ENCODE data around the gene ADCK1. TPM values are rescaled to one million over a fixed set of nuclear protein-coding genes. Genes with fewer than 3 reads are reported as not detected.

Gene ADCK1
- total RNA-seq, 2 experiments from 2014 or later, result 7.5 to 9.6 TPM

DNA sequence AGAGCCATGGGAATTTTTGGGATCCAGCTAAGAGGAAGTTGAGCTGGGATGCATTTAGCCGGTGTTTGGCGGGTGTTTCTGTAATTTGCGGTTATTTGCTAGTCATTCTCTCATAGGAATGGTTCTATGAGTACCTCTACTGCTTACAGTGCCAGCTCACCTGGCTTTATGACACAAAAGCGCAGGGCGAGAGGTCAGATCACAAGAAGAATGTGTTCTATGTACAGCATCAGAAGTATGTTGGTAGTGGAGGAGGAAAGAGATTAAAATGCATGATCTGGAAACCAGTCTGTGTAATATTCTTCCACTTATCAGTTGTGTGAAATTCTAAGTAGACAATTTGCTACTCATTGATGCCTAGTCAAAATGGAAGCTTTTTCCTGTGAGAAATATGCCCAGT, 173.3 kb downstream of the ADCK1 start:
- Histone ChIP-seq H3K36me3 (ENCODE audit: insufficient read depth, low read length) (no peaks in the 10 kb centered on the region), H3K27ac (ENCODE audit: low read depth, low read length, poor library complexity, severe bottlenecking) (no peak overlapping the region), H3K4me1 (ENCODE audit: insufficient read depth, low read length, poor library complexity, severe bottlenecking) (no peaks in the 10 kb centered on the region), H2AFZ (ENCODE audit: low read length) (no peak overlapping the region), H3K4me3 (ENCODE audit: low read depth, low read length, poor library complexity, severe bottlenecking) (no peak overlapping the region), H3K9me2 (ENCODE audit: insufficient read depth, low read length) (no peaks in the 10 kb centered on the region), H3K9me3 (ENCODE audit: low read length) (no peaks in the 10 kb centered on the region), H3K79me2 (ENCODE audit: insufficient read depth, low read depth, low read length) (no peaks in the 10 kb centered on the region), H3K4me2 (ENCODE audit: low read length) (no peak overlapping the region), H4K20me1 (ENCODE audit: insufficient read depth, low read length) (no peaks in the 10 kb centered on the region)
- no TSS peak for BruUV-seq (replicated peaks)
- intact Hi-C loops (cut with micrococcal nuclease; ENCODE audit: unreplicated experiment), result no loop called here
- DNase-seq (ENCODE audit: low spot score), result no peak
- TF ChIP-seq EZH2phosphoT487 (IDR thresholded peaks at IDR 0.05; ENCODE audit: borderline replicate concordance, low read depth, low read length), result no peak
- TF ChIP-seq, protein P1, sequence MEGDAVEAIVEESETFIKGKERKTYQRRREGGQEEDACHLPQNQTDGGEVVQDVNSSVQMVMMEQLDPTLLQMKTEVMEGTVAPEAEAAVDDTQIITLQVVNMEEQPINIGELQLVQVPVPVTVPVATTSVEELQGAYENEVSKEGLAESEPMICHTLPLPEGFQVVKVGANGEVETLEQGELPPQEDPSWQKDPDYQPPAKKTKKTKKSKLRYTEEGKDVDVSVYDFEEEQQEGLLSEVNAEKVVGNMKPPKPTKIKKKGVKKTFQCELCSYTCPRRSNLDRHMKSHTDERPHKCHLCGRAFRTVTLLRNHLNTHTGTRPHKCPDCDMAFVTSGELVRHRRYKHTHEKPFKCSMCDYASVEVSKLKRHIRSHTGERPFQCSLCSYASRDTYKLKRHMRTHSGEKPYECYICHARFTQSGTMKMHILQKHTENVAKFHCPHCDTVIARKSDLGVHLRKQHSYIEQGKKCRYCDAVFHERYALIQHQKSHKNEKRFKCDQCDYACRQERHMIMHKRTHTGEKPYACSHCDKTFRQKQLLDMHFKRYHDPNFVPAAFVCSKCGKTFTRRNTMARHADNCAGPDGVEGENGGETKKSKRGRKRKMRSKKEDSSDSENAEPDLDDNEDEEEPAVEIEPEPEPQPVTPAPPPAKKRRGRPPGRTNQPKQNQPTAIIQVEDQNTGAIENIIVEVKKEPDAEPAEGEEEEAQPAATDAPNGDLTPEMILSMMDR (conservative IDR thresholded peaks at IDR 0.05; ENCODE audit: low read length), result no peak
- ChIA-PET POLR2A (interaction anchor here (1.1 kb wide), 1 partner anchor 23 kb away, joined by 3 read pairs; no protein-coding TSS in a partner anchor), CTCF (ENCODE audit: unreplicated experiment) (no interaction called here)

DNA sequence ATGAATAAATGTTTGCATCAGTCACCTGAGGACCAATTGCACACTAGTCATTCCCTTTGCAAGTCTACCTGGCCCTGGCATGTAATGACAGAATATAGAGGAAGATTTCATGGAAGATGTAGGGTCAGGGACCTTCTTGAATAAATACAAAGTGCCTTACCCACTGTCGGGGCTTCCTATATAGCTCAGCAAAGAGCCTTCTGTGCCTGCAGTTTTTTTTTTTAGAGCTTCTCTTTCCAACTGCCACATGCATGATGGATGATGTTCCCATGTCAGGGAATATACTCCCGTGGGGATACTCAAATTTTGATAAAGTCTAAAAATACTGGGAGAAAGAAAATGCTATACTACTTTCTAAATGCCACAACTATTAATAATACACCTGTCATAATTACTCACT, 176.7 kb downstream of the ADCK1 start:
- Histone ChIP-seq H4K20me1 (ENCODE audit: insufficient read depth, low read length) (no peaks in the 10 kb centered on the region), H3K9me2 (ENCODE audit: insufficient read depth, low read length) (no peaks in the 10 kb centered on the region), H3K4me1 (ENCODE audit: insufficient read depth, low read length, poor library complexity, severe bottlenecking) (no peaks in the 10 kb centered on the region), H3K79me2 (ENCODE audit: insufficient read depth, low read depth, low read length) (no peaks in the 10 kb centered on the region), H2AFZ (ENCODE audit: low read length) (no peak overlapping the region), H3K36me3 (ENCODE audit: insufficient read depth, low read length) (no peaks in the 10 kb centered on the region), H3K27ac (ENCODE audit: low read depth, low read length, poor library complexity, severe bottlenecking) (no peak overlapping the region), H3K4me2 (ENCODE audit: low read length) (no peak overlapping the region), H3K4me3 (ENCODE audit: low read depth, low read length, poor library complexity, severe bottlenecking) (no peak overlapping the region), H3K9me3 (ENCODE audit: low read length) (no peaks in the 10 kb centered on the region)
- DNase-seq (ENCODE audit: low spot score), result no peak
- ChIA-PET CTCF (ENCODE audit: unreplicated experiment) (no interaction called here), POLR2A (no interaction called here)
- intact Hi-C loops (cut with micrococcal nuclease; ENCODE audit: unreplicated experiment), result no loop called here
- BruUV-seq (replicated peaks), result no TSS peak
- TF ChIP-seq, protein P1 (conservative IDR thresholded peaks at IDR 0.05; ENCODE audit: low read length), result no peak
- TF ChIP-seq EZH2phosphoT487 (IDR thresholded peaks at IDR 0.05; ENCODE audit: borderline replicate concordance, low read depth, low read length), result no peak

DNA sequence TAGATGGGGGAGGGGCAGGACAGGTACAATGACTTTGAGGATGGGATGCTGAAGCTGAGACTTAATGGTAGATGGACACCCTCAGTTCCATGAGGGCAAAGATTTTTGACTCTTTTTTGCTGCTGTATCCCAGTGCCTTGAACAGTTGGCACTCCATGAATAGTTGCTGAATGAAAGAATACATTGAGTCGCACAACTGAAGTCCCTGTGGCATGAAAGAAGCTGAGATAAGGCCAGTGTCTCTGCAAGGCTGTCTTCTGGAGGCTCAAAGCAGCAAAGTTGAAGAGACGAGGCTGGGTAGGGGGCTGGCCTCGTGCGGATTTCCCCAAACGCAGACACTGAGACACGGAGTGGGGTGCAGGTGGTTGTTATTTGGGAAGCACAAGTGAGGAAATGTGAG, 179.3 kb downstream of the ADCK1 start:
- TF ChIP-seq, protein P1 (conservative IDR thresholded peaks at IDR 0.05; ENCODE audit: low read length), result no peak
- TF ChIP-seq EZH2phosphoT487 (IDR thresholded peaks at IDR 0.05; ENCODE audit: borderline replicate concordance, low read depth, low read length), result no peak
- ChIA-PET POLR2A (interaction anchor here (0.5 to 0.6 kb wide), 2 partner anchors 583 to 778 kb away, joined by 3 to 5 read pairs; no protein-coding TSS in a partner anchor), CTCF (ENCODE audit: unreplicated experiment) (no interaction called here)
- no peaks in the 10 kb centered on the region for H3K9me2 ChIP-seq (ENCODE audit: insufficient read depth, low read length)
- intact Hi-C loops (cut with micrococcal nuclease; ENCODE audit: unreplicated experiment), result no loop called here
- no peak overlapping the region for H2AFZ ChIP-seq (ENCODE audit: low read length)
- H3K4me1 ChIP-seq (ENCODE audit: insufficient read depth, low read length, poor library complexity, severe bottlenecking), result no peaks in the 10 kb centered on the region
- no peak overlapping the region for H3K4me2 ChIP-seq (ENCODE audit: low read length)
- no peaks in the 10 kb centered on the region for H4K20me1 ChIP-seq (ENCODE audit: insufficient read depth, low read length)
- no peak overlapping the region for H3K4me3 ChIP-seq (ENCODE audit: low read depth, low read length, poor library complexity, severe bottlenecking)
- H3K27ac ChIP-seq (ENCODE audit: low read depth, low read length, poor library complexity, severe bottlenecking), result no peak overlapping the region
- no peaks in the 10 kb centered on the region for H3K9me3 ChIP-seq (ENCODE audit: low read length)
- no peaks in the 10 kb centered on the region for H3K36me3 ChIP-seq (ENCODE audit: insufficient read depth, low read length)
- H3K79me2 ChIP-seq (ENCODE audit: insufficient read depth, low read depth, low read length), result no peaks in the 10 kb centered on the region
- no TSS peak for BruUV-seq (replicated peaks)
- DNase-seq (ENCODE audit: low spot score), result no peak
